Measurements from ENCODE around the gene REX1BD. TPM values are rescaled to one million over a fixed set of nuclear protein-coding genes. Genes with fewer than 3 reads are reported as not detected.

Gene REX1BD
- total and polyA plus RNA-seq, 2 of the 13 experiments (the other 11 are each of a cell fraction or from before 2014, with no cell fraction given), result 7.5 to 25.4 TPM

DNA sequence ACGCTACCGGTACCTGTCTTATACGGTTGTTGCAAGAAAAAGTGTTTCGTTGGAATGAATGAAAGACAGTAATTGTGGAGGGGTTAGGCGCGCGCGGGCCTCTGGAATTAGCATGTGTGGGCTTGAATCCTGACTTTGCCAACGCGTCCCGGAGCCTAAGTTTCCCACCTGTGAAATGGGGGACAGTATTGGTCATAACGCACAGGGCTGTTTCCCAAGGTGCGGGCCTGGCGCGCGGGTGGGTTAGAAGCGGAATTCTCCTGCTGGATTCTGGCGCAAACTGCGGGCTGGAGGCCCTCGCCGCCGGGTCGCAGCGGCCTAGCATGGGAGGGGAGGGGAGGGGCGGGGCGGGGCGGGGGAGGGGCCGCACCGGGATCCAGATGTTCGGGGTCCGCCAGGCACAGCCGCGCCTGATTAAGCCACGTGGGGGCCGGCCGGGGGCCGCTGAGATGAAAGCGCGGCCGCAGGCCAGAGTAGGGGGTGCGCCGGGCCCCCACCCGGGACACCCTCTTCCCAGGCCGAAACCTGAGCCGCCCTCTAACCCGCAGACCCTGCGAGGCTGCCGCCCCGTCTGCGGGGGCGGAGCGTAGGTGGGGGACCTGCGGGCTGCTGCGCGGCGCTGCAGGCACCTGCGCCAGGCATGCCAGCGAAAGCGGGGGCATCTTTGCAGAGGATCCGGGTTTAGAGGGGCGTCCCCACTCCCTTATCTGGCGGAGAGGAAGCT lies 22.9 kb downstream of the REX1BD start (continued):
- TF ChIP-seq, protein P1, sequence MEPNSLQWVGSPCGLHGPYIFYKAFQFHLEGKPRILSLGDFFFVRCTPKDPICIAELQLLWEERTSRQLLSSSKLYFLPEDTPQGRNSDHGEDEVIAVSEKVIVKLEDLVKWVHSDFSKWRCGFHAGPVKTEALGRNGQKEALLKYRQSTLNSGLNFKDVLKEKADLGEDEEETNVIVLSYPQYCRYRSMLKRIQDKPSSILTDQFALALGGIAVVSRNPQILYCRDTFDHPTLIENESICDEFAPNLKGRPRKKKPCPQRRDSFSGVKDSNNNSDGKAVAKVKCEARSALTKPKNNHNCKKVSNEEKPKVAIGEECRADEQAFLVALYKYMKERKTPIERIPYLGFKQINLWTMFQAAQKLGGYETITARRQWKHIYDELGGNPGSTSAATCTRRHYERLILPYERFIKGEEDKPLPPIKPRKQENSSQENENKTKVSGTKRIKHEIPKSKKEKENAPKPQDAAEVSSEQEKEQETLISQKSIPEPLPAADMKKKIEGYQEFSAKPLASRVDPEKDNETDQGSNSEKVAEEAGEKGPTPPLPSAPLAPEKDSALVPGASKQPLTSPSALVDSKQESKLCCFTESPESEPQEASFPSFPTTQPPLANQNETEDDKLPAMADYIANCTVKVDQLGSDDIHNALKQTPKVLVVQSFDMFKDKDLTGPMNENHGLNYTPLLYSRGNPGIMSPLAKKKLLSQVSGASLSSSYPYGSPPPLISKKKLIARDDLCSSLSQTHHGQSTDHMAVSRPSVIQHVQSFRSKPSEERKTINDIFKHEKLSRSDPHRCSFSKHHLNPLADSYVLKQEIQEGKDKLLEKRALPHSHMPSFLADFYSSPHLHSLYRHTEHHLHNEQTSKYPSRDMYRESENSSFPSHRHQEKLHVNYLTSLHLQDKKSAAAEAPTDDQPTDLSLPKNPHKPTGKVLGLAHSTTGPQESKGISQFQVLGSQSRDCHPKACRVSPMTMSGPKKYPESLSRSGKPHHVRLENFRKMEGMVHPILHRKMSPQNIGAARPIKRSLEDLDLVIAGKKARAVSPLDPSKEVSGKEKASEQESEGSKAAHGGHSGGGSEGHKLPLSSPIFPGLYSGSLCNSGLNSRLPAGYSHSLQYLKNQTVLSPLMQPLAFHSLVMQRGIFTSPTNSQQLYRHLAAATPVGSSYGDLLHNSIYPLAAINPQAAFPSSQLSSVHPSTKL (CRISPR knock-in tag; IDR thresholded peaks at IDR 0.05), result peak; percentile 45; the same call in 1 of the 2 replicates
- TF ChIP-seq NONO (IDR thresholded peaks at IDR 0.05), result no peak
- no peak for TF ChIP-seq NONO (CRISPR knock-in tag; conservative IDR thresholded peaks at IDR 0.05)
- TF ChIP-seq ZNF382 (CRISPR knock-in tag; IDR thresholded peaks at IDR 0.05; ENCODE audit: borderline replicate concordance), result no peak
- no peak for TF ChIP-seq ZNF678 (CRISPR knock-in tag; IDR thresholded peaks at IDR 0.05)
- no peak for TF ChIP-seq ZSCAN21 (CRISPR knock-in tag; IDR thresholded peaks at IDR 0.05; ENCODE audit: borderline replicate concordance)
- TF ChIP-seq ZNF224 (CRISPR knock-in tag; IDR thresholded peaks at IDR 0.05), result no peak
- no peak for TF ChIP-seq MYNN (CRISPR knock-in tag; IDR thresholded peaks at IDR 0.05; ENCODE audit: low read depth)
- TF ChIP-seq PLRG1 (conservative IDR thresholded peaks at IDR 0.05), result no peak
- TF ChIP-seq JARID2 (CRISPR knock-in tag; IDR thresholded peaks at IDR 0.05; ENCODE audit: insufficient replicate concordance), result no peak
- no peak for TF ChIP-seq NR2F6 (IDR thresholded peaks at IDR 0.05)
- peak; percentile 50; the same call in 1 of the 2 replicates for TF ChIP-seq NR2F6 (CRISPR knock-in tag; IDR thresholded peaks at IDR 0.05)
- TF ChIP-seq, protein P2, sequence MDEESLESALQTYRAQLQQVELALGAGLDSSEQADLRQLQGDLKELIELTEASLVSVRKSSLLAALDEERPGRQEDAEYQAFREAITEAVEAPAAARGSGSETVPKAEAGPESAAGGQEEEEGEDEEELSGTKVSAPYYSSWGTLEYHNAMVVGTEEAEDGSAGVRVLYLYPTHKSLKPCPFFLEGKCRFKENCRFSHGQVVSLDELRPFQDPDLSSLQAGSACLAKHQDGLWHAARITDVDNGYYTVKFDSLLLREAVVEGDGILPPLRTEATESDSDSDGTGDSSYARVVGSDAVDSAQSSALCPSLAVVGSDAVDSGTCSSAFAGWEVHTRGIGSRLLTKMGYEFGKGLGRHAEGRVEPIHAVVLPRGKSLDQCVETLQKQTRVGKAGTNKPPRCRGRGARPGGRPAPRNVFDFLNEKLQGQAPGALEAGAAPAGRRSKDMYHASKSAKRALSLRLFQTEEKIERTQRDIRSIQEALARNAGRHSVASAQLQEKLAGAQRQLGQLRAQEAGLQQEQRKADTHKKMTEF (CRISPR knock-in tag; IDR thresholded peaks at IDR 0.05), result no peak
- TF ChIP-seq ZFP91 (CRISPR knock-in tag; IDR thresholded peaks at IDR 0.05; ENCODE audit: borderline replicate concordance), result no peak
- TF ChIP-seq, protein P3, sequence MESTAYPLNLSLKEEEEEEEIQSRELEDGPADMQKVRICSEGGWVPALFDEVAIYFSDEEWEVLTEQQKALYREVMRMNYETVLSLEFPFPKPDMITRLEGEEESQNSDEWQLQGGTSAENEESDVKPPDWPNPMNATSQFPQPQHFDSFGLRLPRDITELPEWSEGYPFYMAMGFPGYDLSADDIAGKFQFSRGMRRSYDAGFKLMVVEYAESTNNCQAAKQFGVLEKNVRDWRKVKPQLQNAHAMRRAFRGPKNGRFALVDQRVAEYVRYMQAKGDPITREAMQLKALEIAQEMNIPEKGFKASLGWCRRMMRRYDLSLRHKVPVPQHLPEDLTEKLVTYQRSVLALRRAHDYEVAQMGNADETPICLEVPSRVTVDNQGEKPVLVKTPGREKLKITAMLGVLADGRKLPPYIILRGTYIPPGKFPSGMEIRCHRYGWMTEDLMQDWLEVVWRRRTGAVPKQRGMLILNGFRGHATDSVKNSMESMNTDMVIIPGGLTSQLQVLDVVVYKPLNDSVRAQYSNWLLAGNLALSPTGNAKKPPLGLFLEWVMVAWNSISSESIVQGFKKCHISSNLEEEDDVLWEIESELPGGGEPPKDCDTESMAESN (CRISPR knock-in tag; conservative IDR thresholded peaks at IDR 0.05), result no peak
- TF ChIP-seq, protein P4, sequence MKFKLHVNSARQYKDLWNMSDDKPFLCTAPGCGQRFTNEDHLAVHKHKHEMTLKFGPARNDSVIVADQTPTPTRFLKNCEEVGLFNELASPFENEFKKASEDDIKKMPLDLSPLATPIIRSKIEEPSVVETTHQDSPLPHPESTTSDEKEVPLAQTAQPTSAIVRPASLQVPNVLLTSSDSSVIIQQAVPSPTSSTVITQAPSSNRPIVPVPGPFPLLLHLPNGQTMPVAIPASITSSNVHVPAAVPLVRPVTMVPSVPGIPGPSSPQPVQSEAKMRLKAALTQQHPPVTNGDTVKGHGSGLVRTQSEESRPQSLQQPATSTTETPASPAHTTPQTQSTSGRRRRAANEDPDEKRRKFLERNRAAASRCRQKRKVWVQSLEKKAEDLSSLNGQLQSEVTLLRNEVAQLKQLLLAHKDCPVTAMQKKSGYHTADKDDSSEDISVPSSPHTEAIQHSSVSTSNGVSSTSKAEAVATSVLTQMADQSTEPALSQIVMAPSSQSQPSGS (CRISPR knock-in tag; IDR thresholded peaks at IDR 0.05), result no peak
- no peak for TF ChIP-seq MBNL3 (CRISPR knock-in tag; conservative IDR thresholded peaks at IDR 0.05)
- TF ChIP-seq IKZF1 (IDR thresholded peaks at IDR 0.05), result no peak
- TF ChIP-seq, protein P5, sequence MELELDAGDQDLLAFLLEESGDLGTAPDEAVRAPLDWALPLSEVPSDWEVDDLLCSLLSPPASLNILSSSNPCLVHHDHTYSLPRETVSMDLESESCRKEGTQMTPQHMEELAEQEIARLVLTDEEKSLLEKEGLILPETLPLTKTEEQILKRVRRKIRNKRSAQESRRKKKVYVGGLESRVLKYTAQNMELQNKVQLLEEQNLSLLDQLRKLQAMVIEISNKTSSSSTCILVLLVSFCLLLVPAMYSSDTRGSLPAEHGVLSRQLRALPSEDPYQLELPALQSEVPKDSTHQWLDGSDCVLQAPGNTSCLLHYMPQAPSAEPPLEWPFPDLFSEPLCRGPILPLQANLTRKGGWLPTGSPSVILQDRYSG (CRISPR knock-in tag; IDR thresholded peaks at IDR 0.05), result no peak
